ENCODE data around the gene TMEM225B.

DNA sequence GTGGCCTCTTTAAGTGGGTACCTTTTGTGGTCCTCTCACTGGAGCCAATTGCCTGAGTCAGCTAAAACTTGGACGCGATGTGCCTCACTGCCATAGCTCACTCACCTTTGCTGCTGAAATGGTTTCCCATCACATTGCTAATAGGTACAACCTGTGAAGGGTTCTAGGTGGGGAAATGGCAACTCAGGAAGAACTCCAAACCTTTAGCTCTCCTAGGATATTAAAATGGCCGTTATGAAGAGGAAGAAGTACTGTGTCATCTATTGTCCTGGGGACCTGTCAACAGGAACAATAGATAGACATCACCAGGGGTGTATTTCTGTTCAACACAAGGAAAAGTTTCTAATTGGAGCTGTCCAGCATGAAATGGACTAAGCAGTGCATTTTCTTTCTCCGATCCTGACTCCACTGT is 40.9 kb upstream of the TMEM225B start:
- TF ChIP-seq, protein P1, sequence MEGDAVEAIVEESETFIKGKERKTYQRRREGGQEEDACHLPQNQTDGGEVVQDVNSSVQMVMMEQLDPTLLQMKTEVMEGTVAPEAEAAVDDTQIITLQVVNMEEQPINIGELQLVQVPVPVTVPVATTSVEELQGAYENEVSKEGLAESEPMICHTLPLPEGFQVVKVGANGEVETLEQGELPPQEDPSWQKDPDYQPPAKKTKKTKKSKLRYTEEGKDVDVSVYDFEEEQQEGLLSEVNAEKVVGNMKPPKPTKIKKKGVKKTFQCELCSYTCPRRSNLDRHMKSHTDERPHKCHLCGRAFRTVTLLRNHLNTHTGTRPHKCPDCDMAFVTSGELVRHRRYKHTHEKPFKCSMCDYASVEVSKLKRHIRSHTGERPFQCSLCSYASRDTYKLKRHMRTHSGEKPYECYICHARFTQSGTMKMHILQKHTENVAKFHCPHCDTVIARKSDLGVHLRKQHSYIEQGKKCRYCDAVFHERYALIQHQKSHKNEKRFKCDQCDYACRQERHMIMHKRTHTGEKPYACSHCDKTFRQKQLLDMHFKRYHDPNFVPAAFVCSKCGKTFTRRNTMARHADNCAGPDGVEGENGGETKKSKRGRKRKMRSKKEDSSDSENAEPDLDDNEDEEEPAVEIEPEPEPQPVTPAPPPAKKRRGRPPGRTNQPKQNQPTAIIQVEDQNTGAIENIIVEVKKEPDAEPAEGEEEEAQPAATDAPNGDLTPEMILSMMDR (IDR thresholded peaks at IDR 0.05) = no peak
- no peak for TF ChIP-seq ZFX (IDR thresholded peaks at IDR 0.05; ENCODE audit: borderline replicate concordance)

Data from 22Rv1 (cell line).